HepG2 (cell line): ENCODE results near the gene SNAI1. TPM values are rescaled to one million over a fixed set of nuclear protein-coding genes. Genes with fewer than 3 reads are reported as not detected.

Experiments used
- ATM ChIP-seq: fragments of 450-650 bp; IDR thresholded peaks from 2 replicates; pipeline ENCODE4 v1.7.1; 2017; ENCODE audit warnings: mild to moderate bottlenecking, borderline replicate concordance
- CBX2 ChIP-seq, 2 experiments: fragments of 200-600 bp in 1 of 2; sonication (generic); formaldehyde crosslinking in 1 of 2; IDR thresholded peaks; 2 replicates each; pipeline versions ENCODE4 v1.7.0 to v1.8.1; 2018 to 2022; ENCODE audit warnings: low read depth in 2 of 2, low read length in 1 of 2, mild to moderate bottlenecking in 1 of 2, missing genetic modification reagents in 1 of 2
- CTCF ChIP-seq: sonication (generic); formaldehyde crosslinking; IDR thresholded peaks from 2 replicates; pipeline ENCODE4 v1.5.0; 2020; ENCODE audit warnings: mild to moderate bottlenecking, missing genetic modification reagents, moderate library complexity
- EP300 ChIP-seq, 3 experiments: sonication (generic) in 1 of 3; formaldehyde crosslinking in 1 of 3; IDR thresholded peaks; 2 replicates each; pipeline versions ENCODE4 v1.5.1 to v1.6.1; 2011 to 2020; ENCODE audit warnings: low read depth in 2 of 3, low read length in 2 of 3, borderline replicate concordance in 1 of 3, improper control_type of control experiment in 1 of 3, mild to moderate bottlenecking in 1 of 3, missing genetic modification reagents in 1 of 3, moderate library complexity in 1 of 3
- HIVEP1 ChIP-seq: sonication (generic); formaldehyde crosslinking; IDR thresholded peaks from 2 replicates; pipeline ENCODE4 v1.4.0; 2020; ENCODE audit warnings: mild to moderate bottlenecking, missing genetic modification reagents
- JUNB ChIP-seq: sonication (generic); formaldehyde crosslinking; IDR thresholded peaks from 2 replicates; pipeline ENCODE4 v1.8.0; 2022; ENCODE audit warnings: missing genetic modification reagents, mild to moderate bottlenecking, borderline replicate concordance
- NR3C1 ChIP-seq: sonication (generic); formaldehyde crosslinking; IDR thresholded peaks from 2 replicates; pipeline ENCODE4 v1.4.0; 2020; ENCODE audit warnings: missing genetic modification reagents
- SETDB1 ChIP-seq: sonication (generic); formaldehyde crosslinking; IDR thresholded peaks from 2 replicates; pipeline ENCODE4 v1.5.1; 2020; ENCODE audit warnings: missing genetic modification reagents, mild to moderate bottlenecking, borderline replicate concordance
- TOE1 ChIP-seq: sonication (generic); formaldehyde crosslinking; IDR thresholded peaks from 2 replicates; pipeline ENCODE4 v1.4.0; 2020; ENCODE audit warnings: mild to moderate bottlenecking, missing genetic modification reagents
- ZFP82 ChIP-seq: sonication (generic); formaldehyde crosslinking; IDR thresholded peaks from 2 replicates; pipeline ENCODE4 v1.5.1; 2020; ENCODE audit warnings: mild to moderate bottlenecking, missing genetic modification reagents, borderline replicate concordance
- ZNF431 ChIP-seq: sonication (generic); formaldehyde crosslinking; IDR thresholded peaks from 2 replicates; pipeline ENCODE4 v1.9.0; 2022; ENCODE audit warnings: missing genetic modification reagents, low read depth, mild to moderate bottlenecking, borderline replicate concordance
- polyA plus RNA-seq, 8 experiments: library from polyadenylated mRNA; depleted of rRNA in 3 of 8; stranded (reverse) in 7 of 8; unstranded in 1 of 8; fragments of >200 nt; fragmentation: Illumina TruSeq in 4 of 8; extraction: Trizol in 4 of 8; gene quantifications; 2 replicates each; pipeline versions ENCODE4 v1.2.1 to v1.2.3, GENCODE V29; 2011 to 2016; ENCODE audit warnings: low read depth in 4 of 8, missing spikeins in 1 of 8, mixed read lengths in 1 of 8; ENCODE audit not compliant: insufficient read depth in 1 of 8
- total RNA-seq, 5 experiments: library from RNA; depleted of rRNA; stranded (reverse); fragments of >200 nt; fragmentation: Illumina TruSeq; extraction: Trizol; gene quantifications; 2 replicates each; pipeline ENCODE4 v1.2.3, GENCODE V29; 2016; ENCODE audit warnings: low read depth in 1 of 5
- TF ChIP-seq, protein P1 (sequence below): sonication (generic); formaldehyde crosslinking; IDR thresholded peaks from 2 replicates; pipeline ENCODE4 v1.4.0; 2020; ENCODE audit warnings: missing genetic modification reagents
- TF ChIP-seq, protein P2 (sequence below): sonication (generic); formaldehyde crosslinking; IDR thresholded peaks from 2 replicates; pipeline ENCODE4 v1.4.0; 2020; ENCODE audit warnings: mild to moderate bottlenecking, missing genetic modification reagents
- TF ChIP-seq, protein P3 (sequence below): fragments of 450-650 bp; IDR thresholded peaks from 2 replicates; pipeline ENCODE4 v1.6.1; 2017; ENCODE audit warnings: mild to moderate bottlenecking
- TF ChIP-seq, protein P4 (sequence below): sonication (generic); formaldehyde crosslinking; IDR thresholded peaks from 2 replicates; pipeline ENCODE4 v1.9.0; 2021; ENCODE audit warnings: missing genetic modification reagents, borderline replicate concordance

The SNAI1 gene
- total and polyA plus RNA-seq, 2 of the 13 experiments (the other 11 are each of a cell fraction or from before 2014, with no cell fraction given) = 1.3 to 1.4 TPM

DNA sequence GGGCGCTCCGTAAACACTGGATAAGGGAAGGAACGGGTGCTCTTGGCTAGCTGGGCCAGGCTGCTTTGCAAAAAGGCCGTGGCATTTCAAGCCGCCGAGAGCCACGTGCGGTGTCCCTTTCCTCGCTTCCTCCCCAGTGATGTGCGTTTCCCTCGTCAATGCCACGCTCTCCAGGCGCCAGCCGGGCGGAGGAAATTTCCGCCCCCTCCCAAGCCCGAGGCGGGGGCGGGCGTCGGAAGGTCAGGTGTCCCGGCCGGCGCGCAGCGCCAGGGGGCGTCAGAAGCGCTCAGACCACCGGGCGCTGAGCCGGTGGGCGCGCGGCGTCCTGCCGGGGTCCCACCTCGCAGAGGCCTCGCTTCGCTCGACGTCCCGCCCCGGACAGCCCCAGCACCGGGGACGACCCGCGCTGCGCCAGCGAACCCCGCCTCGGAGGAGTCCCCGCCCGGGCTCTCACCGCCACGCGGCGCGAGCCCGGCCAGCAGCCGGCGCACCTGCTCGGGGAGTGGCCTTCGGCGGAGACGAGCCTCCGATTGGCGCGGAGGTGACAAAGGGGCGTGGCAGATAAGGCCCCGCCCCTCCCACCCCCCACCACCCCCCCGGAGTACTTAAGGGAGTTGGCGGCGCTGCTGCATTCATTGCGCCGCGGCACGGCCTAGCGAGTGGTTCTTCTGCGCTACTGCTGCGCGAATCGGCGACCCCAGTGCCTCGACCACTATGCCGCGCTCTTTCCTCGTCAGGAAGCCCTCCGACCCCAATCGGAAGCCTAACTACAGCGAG is at the start of gene SNAI1 (continued):
- TF ChIP-seq, protein P1, sequence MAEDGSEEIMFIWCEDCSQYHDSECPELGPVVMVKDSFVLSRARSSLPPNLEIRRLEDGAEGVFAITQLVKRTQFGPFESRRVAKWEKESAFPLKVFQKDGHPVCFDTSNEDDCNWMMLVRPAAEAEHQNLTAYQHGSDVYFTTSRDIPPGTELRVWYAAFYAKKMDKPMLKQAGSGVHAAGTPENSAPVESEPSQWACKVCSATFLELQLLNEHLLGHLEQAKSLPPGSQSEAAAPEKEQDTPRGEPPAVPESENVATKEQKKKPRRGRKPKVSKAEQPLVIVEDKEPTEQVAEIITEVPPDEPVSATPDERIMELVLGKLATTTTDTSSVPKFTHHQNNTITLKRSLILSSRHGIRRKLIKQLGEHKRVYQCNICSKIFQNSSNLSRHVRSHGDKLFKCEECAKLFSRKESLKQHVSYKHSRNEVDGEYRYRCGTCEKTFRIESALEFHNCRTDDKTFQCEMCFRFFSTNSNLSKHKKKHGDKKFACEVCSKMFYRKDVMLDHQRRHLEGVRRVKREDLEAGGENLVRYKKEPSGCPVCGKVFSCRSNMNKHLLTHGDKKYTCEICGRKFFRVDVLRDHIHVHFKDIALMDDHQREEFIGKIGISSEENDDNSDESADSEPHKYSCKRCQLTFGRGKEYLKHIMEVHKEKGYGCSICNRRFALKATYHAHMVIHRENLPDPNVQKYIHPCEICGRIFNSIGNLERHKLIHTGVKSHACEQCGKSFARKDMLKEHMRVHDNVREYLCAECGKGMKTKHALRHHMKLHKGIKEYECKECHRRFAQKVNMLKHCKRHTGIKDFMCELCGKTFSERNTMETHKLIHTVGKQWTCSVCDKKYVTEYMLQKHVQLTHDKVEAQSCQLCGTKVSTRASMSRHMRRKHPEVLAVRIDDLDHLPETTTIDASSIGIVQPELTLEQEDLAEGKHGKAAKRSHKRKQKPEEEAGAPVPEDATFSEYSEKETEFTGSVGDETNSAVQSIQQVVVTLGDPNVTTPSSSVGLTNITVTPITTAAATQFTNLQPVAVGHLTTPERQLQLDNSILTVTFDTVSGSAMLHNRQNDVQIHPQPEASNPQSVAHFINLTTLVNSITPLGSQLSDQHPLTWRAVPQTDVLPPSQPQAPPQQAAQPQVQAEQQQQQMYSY (CRISPR knock-in tag) = peak; percentile 94
- no peak; the same call in 1 of the 2 replicates for TF ChIP-seq SETDB1 (CRISPR knock-in tag)
- TF ChIP-seq HIVEP1 (CRISPR knock-in tag) = peak; percentile 74; the same call in 1 of the 2 replicates
- peak; percentile 65; the same call in 1 of the 2 replicates for TF ChIP-seq JUNB
- TF ChIP-seq, protein P2, sequence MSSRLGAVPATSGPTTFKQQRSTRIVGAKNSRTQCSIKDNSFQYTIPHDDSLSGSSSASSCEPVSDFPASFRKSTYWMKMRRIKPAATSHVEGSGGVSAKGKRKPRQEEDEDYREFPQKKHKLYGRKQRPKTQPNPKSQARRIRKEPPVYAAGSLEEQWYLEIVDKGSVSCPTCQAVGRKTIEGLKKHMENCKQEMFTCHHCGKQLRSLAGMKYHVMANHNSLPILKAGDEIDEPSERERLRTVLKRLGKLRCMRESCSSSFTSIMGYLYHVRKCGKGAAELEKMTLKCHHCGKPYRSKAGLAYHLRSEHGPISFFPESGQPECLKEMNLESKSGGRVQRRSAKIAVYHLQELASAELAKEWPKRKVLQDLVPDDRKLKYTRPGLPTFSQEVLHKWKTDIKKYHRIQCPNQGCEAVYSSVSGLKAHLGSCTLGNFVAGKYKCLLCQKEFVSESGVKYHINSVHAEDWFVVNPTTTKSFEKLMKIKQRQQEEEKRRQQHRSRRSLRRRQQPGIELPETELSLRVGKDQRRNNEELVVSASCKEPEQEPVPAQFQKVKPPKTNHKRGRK (CRISPR knock-in tag) = peak; percentile 82; the same call in 1 of the 2 replicates
- TF ChIP-seq NR3C1 (CRISPR knock-in tag) = no peak
- TF ChIP-seq, protein P3, sequence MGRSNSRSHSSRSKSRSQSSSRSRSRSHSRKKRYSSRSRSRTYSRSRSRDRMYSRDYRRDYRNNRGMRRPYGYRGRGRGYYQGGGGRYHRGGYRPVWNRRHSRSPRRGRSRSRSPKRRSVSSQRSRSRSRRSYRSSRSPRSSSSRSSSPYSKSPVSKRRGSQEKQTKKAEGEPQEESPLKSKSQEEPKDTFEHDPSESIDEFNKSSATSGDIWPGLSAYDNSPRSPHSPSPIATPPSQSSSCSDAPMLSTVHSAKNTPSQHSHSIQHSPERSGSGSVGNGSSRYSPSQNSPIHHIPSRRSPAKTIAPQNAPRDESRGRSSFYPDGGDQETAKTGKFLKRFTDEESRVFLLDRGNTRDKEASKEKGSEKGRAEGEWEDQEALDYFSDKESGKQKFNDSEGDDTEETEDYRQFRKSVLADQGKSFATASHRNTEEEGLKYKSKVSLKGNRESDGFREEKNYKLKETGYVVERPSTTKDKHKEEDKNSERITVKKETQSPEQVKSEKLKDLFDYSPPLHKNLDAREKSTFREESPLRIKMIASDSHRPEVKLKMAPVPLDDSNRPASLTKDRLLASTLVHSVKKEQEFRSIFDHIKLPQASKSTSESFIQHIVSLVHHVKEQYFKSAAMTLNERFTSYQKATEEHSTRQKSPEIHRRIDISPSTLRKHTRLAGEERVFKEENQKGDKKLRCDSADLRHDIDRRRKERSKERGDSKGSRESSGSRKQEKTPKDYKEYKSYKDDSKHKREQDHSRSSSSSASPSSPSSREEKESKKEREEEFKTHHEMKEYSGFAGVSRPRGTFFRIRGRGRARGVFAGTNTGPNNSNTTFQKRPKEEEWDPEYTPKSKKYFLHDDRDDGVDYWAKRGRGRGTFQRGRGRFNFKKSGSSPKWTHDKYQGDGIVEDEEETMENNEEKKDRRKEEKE = no peak
- TF ChIP-seq CTCF (CRISPR knock-in tag) = peak; percentile 78
- peak; percentile 93 for TF ChIP-seq ZNF431
- TF ChIP-seq EP300 (IDR thresholded peaks at IDR 0.05; ENCODE audit: low read depth in 2 of 2, low read length in 2 of 2) = 0 out of 4 replicates have a peak, but pooled peaks have one; percentile 1 to 19
- TF ChIP-seq EP300 (CRISPR knock-in tag; IDR thresholded peaks at IDR 0.05; ENCODE audit: borderline replicate concordance) = peak; percentile 73
- peak; percentile 87; the same call in 1 of the 2 replicates for TF ChIP-seq TOE1 (CRISPR knock-in tag)
- TF ChIP-seq ZFP82 (CRISPR knock-in tag) = peak; percentile 96; the same call in 1 of the 2 replicates
- no peak for TF ChIP-seq CBX2 (IDR thresholded peaks at IDR 0.05; ENCODE audit: low read depth, low read length)
- TF ChIP-seq CBX2 (CRISPR knock-in tag; IDR thresholded peaks at IDR 0.05; ENCODE audit: low read depth) = no peak; the same call in 1 of the 2 replicates
- TF ChIP-seq, protein P4, sequence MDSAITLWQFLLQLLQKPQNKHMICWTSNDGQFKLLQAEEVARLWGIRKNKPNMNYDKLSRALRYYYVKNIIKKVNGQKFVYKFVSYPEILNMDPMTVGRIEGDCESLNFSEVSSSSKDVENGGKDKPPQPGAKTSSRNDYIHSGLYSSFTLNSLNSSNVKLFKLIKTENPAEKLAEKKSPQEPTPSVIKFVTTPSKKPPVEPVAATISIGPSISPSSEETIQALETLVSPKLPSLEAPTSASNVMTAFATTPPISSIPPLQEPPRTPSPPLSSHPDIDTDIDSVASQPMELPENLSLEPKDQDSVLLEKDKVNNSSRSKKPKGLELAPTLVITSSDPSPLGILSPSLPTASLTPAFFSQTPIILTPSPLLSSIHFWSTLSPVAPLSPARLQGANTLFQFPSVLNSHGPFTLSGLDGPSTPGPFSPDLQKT = peak; percentile 92; the same call in 1 of the 2 replicates
- no peak for TF ChIP-seq ATM
